Measurements from ENCODE around the gene HADHA.

GRCh38 chr2:26189751-26190150 lies 54.7 kb downstream of the HADHA start:
- TF ChIP-seq MAX (IDR thresholded peaks at IDR 0.05; ENCODE audit: insufficient read depth, insufficient read length) (no peak), CTCF (IDR thresholded peaks at IDR 0.05; ENCODE audit: extremely low read depth in 1 of 2, insufficient read depth in 1 of 2, low read depth in 1 of 2, low read length in 2 of 2) (no peak), POLR2A (IDR thresholded peaks at IDR 0.05; ENCODE audit: low read depth, low read length) (no peak), POLR2AphosphoS5 (IDR thresholded peaks at IDR 0.05; ENCODE audit: insufficient read depth, low read depth, low read length) (no peak), MYC (IDR thresholded peaks at IDR 0.05; ENCODE audit: low read depth, low read length) (no peak), EZH2 (IDR thresholded peaks at IDR 0.05; ENCODE audit: borderline replicate concordance, low read depth, low read length, severe bottlenecking) (no peak), FOS (IDR thresholded peaks at IDR 0.05; ENCODE audit: borderline replicate concordance, insufficient read depth, low read length) (no peak)
